ENCODE results near the gene FILIP1. TPM values are rescaled to one million over a fixed set of nuclear protein-coding genes. Genes with fewer than 3 reads are reported as not detected.

Gene FILIP1
- total and polyA plus RNA-seq, 2 of the 8 experiments (the other 6 are each of a cell fraction or from before 2014, with no cell fraction given), result 2.4 to 5.7 TPM

- no peak for TF ChIP-seq CHD7 (IDR thresholded peaks at IDR 0.05; ENCODE audit: insufficient replicate concordance, low read length)
- no peak for TF ChIP-seq CBX8 (IDR thresholded peaks at IDR 0.05; ENCODE audit: borderline replicate concordance, low read depth, low read length)
- no peak for TF ChIP-seq RNF2 (IDR thresholded peaks at IDR 0.05; ENCODE audit: borderline replicate concordance, low read depth, low read length, missing control alignments, poor library complexity, severe bottlenecking)
- TF ChIP-seq SP4 (IDR thresholded peaks at IDR 0.05; ENCODE audit: low read length), result no peak
- TF ChIP-seq CREB1 (IDR thresholded peaks at IDR 0.05), result no peak
- no peak for TF ChIP-seq CHD2 (IDR thresholded peaks at IDR 0.05; ENCODE audit: low read length)
- TF ChIP-seq MAX (IDR thresholded peaks at IDR 0.05), result no peak
These were observed 9.3 kb upstream of the FILIP1 start (continued) for GRCh38 chr6:75502884-75503283.

All from H1 (cell line).